Activated CD4-positive, alpha-beta T cell treated with anti-CD3 and anti-CD28 coated beads, Interleukin-2, Interleukin-4, amounts not matched to agents 100 ng/mL and 50 ng/mL, durations not matched to agents 16 hours and 8 hours (primary cell): ENCODE data around the gene BAZ1A.

Experiments
- DNase-seq: peaks from one replicate; pipeline ENCODE4 v3.0.0-alpha.2; 2020; ENCODE audit warnings: low spot score

BAZ1A gene

GRCh38 chr14:34875031-34875922 lies at the start of gene BAZ1A:
BAZ1A (minus strand) TSS chr14:34875360; CDS start chr14:34874604, 756 bp downstream.
- peak; percentile 68 for DNase-seq

GRCh38 chr14:34920339-34920738 lies 45.2 kb upstream of the BAZ1A start:
- no peak for DNase-seq

GRCh38 chr14:34913619-34914018 lies 38.5 kb upstream of the BAZ1A start:
- no peak for DNase-seq

- DNase-seq = no peak
These were observed 37.8 kb upstream of the BAZ1A start for GRCh38 chr14:34912966-34913365.

GRCh38 chr14:34912182-34912581 lies 37.0 kb upstream of the BAZ1A start:
- DNase-seq = no peak

- no peak for DNase-seq
These were observed 36.3 kb upstream of the BAZ1A start for GRCh38 chr14:34911209-34912150.

- DNase-seq = no peak
These were observed 31.1 kb upstream of the BAZ1A start for GRCh38 chr14:34906287-34906686.

- DNase-seq = no peak
These were observed 20.1 kb upstream of the BAZ1A start for GRCh38 chr14:34895277-34895676.

GRCh38 chr14:34890937-34891336 lies 15.8 kb upstream of the BAZ1A start:
- DNase-seq = no peak

GRCh38 chr14:34888186-34888585 lies 13.0 kb upstream of the BAZ1A start:
- DNase-seq = no peak

- no peak for DNase-seq
These were observed 8.8 kb upstream of the BAZ1A start for GRCh38 chr14:34883954-34884353.

- peak; percentile 39 for DNase-seq
These were observed 652 bp downstream of the BAZ1A start for GRCh38 chr14:34874386-34875030.

GRCh38 chr14:34873589-34874385 lies 1.4 kb downstream of the BAZ1A start:
- DNase-seq = peak; percentile 91

- peak; percentile 19 for DNase-seq
These were observed 2.2 kb downstream of the BAZ1A start for GRCh38 chr14:34872822-34873588.

GRCh38 chr14:34867199-34867598 lies 8.0 kb downstream of the BAZ1A start:
- DNase-seq = no peak

- DNase-seq = no peak
These were observed 9.1 kb downstream of the BAZ1A start for GRCh38 chr14:34865889-34866574.

GRCh38 chr14:34863844-34864243 lies 11.3 kb downstream of the BAZ1A start:
- DNase-seq = no peak

- DNase-seq = no peak
These were observed 16.4 kb downstream of the BAZ1A start for GRCh38 chr14:34858765-34859164.

GRCh38 chr14:34857689-34858449 lies 17.3 kb downstream of the BAZ1A start:
- DNase-seq = peak; percentile 63
